Mesendoderm (in vitro differentiated cells): ENCODE results near the gene CSRP3.
A peak's percentile ranks its signal among the peaks of the same experiment; 100 is the strongest.

ENCODE experiments used
- DNase-seq: peaks from one replicate; pipeline ENCODE4 v3.0.0; 2013
- H2AK5ac ChIP-seq: 2 replicates; pipeline ENCODE4 v1.6.1; 2013; ENCODE audit warnings: low read length, inconsistent platforms
- H2BK120ac ChIP-seq: 2 replicates; pipeline ENCODE4 v1.6.1; 2013; ENCODE audit warnings: low read depth, mild to moderate bottlenecking, low read length, moderate library complexity, mixed read lengths
- H2BK15ac ChIP-seq: replicated peaks from 2 replicates; pipeline ENCODE4 v1.6.1; 2013; ENCODE audit warnings: low read depth, mild to moderate bottlenecking, moderate library complexity
- H2BK5ac ChIP-seq: 2 replicates; pipeline ENCODE4 v1.6.1; 2013; ENCODE audit warnings: low read length, inconsistent platforms
- H3K18ac ChIP-seq: 2 replicates; pipeline ENCODE4 v1.6.1; 2013; ENCODE audit warnings: mild to moderate bottlenecking, low read length, mixed read lengths
- H3K23ac ChIP-seq: one replicate; pipeline ENCODE4 v1.6.1; 2013; ENCODE audit warnings: low read length
- H3K27ac ChIP-seq: 2 replicates; pipeline ENCODE4 v1.5.1; 2013; ENCODE audit warnings: low read depth, mild to moderate bottlenecking, inconsistent platforms, low read length, moderate library complexity
- H3K27me3 ChIP-seq: 2 replicates; pipeline ENCODE4 v1.6.1; 2013; ENCODE audit warnings: low read length, control low read depth, mild to moderate bottlenecking, inconsistent platforms; ENCODE audit not compliant: insufficient read depth, poor library complexity
- H3K36me3 ChIP-seq: 2 replicates; pipeline ENCODE4 v1.6.1; 2013; ENCODE audit warnings: low read length, inconsistent platforms; ENCODE audit not compliant: control insufficient read depth, insufficient read depth
- H3K4ac ChIP-seq: one replicate; pipeline ENCODE4 v1.6.1; 2013; ENCODE audit warnings: low read depth, mild to moderate bottlenecking, low read length, moderate library complexity
- H3K4me1 ChIP-seq: 2 replicates; pipeline ENCODE4 v1.6.1; 2013; ENCODE audit warnings: low read depth, low read length, inconsistent platforms; ENCODE audit not compliant: control insufficient read depth
- H3K4me2 ChIP-seq: 2 replicates; pipeline ENCODE4 v1.6.1; 2013; ENCODE audit warnings: low read length
- H3K4me3 ChIP-seq: 2 replicates; pipeline ENCODE4 v1.5.1; 2013; ENCODE audit warnings: mild to moderate bottlenecking, low read length
- H3K56ac ChIP-seq: one replicate; pipeline ENCODE4 v1.6.1; 2013; ENCODE audit warnings: low read length
- H3K79me1 ChIP-seq: 2 replicates; pipeline ENCODE4 v1.6.1; 2013; ENCODE audit warnings: low read length, inconsistent platforms
- H3K79me2 ChIP-seq: 2 replicates; pipeline ENCODE4 v1.6.1; 2013; ENCODE audit warnings: mild to moderate bottlenecking, low read length; ENCODE audit not compliant: control insufficient read depth, insufficient read depth
- H3K9ac ChIP-seq: 2 replicates; pipeline ENCODE4 v1.6.1; 2013; ENCODE audit warnings: low read length, inconsistent platforms
- H4K5ac ChIP-seq: one replicate; pipeline ENCODE4 v1.6.1; 2013; ENCODE audit warnings: low read length
- H4K8ac ChIP-seq: one replicate; pipeline ENCODE4 v1.6.1; 2013; ENCODE audit warnings: low read depth, mild to moderate bottlenecking, control low read depth, low read length, moderate library complexity
- WGBS: extraction: QIAGEN DNeasy Blood & Tissue Kit; methylation state at CpG from one replicate; pipeline ENCODE4 v1.1.7; 2013; ENCODE audit warnings: low lambda C conversion rate, missing lambda C conversion rate; ENCODE audit not compliant: insufficient coverage; ENCODE audit errors: extremely low coverage; 5-methylcytosine and 5-hydroxymethylcytosine counted together

The CSRP3 gene

GRCh38 chr11:19176629-19177186, 25.1 kb downstream of the CSRP3 start:
- Histone ChIP-seq H4K5ac (no peak overlapping the region), H3K36me3 (no peaks in the 10 kb centered on the region), H3K79me1 (no peaks in the 10 kb centered on the region), H4K8ac (no peak overlapping the region), H2AK5ac (no peak overlapping the region), H3K23ac (no peak overlapping the region), H3K27me3 (no peaks in the 10 kb centered on the region), H3K27ac (no peak overlapping the region), H3K4me3 (no peak overlapping the region), H3K56ac (no peak overlapping the region), H3K4me1 (no peaks in the 10 kb centered on the region), H2BK15ac (no peak overlapping the region), H2BK120ac (no peak overlapping the region), H3K9ac (no peak overlapping the region), H3K18ac (no peak overlapping the region), H2BK5ac (no peak overlapping the region), H3K4ac (no peak overlapping the region), H3K4me2 (no peak overlapping the region), H3K79me2 (no peaks in the 10 kb centered on the region)
- WGBS = no CpG with 5 or more reads among the region's 2 CpGs
- peak; percentile 55 for DNase-seq

GRCh38 chr11:19173964-19174638, 27.7 kb downstream of the CSRP3 start:
- H3K9ac ChIP-seq = no peak overlapping the region
- H4K8ac ChIP-seq = no peak overlapping the region
- no peak overlapping the region for H3K23ac ChIP-seq
- no peak overlapping the region for H3K4me3 ChIP-seq
- H4K5ac ChIP-seq = no peak overlapping the region
- no peak overlapping the region for H3K4ac ChIP-seq
- no peak overlapping the region for H3K27ac ChIP-seq
- H3K4me1 ChIP-seq = no peaks in the 10 kb centered on the region
- H3K56ac ChIP-seq = no peak overlapping the region
- H3K4me2 ChIP-seq = no peak overlapping the region
- no peak overlapping the region for H2BK120ac ChIP-seq
- DNase-seq = no peak
- no peak overlapping the region for H2BK15ac ChIP-seq
- H3K18ac ChIP-seq = no peak overlapping the region
- H3K79me1 ChIP-seq = no peaks in the 10 kb centered on the region
- no peak overlapping the region for H2AK5ac ChIP-seq
- no peaks in the 10 kb centered on the region for H3K27me3 ChIP-seq
- no peaks in the 10 kb centered on the region for H3K79me2 ChIP-seq
- no peaks in the 10 kb centered on the region for H3K36me3 ChIP-seq
- no peak overlapping the region for H2BK5ac ChIP-seq
- no CpG with 5 or more reads among the region's 7 CpGs for WGBS

- no peak overlapping the region for H2BK15ac ChIP-seq
- H2BK120ac ChIP-seq = no peak overlapping the region
- no peak for DNase-seq
- no peak overlapping the region for H2AK5ac ChIP-seq
- no peak overlapping the region for H4K5ac ChIP-seq
- H3K4me2 ChIP-seq = no peak overlapping the region
- no peaks in the 10 kb centered on the region for H3K36me3 ChIP-seq
- no peak overlapping the region for H2BK5ac ChIP-seq
- no peak overlapping the region for H3K4me3 ChIP-seq
- H3K79me2 ChIP-seq = no peaks in the 10 kb centered on the region
- no peak overlapping the region for H3K23ac ChIP-seq
- no peaks in the 10 kb centered on the region for H3K27me3 ChIP-seq
- H3K79me1 ChIP-seq = no peaks in the 10 kb centered on the region
- no peak overlapping the region for H3K9ac ChIP-seq
- no peak overlapping the region for H3K4ac ChIP-seq
- H3K4me1 ChIP-seq = no peaks in the 10 kb centered on the region
- no peak overlapping the region for H4K8ac ChIP-seq
- no CpG with 5 or more reads among the region's 9 CpGs for WGBS
- H3K18ac ChIP-seq = no peak overlapping the region
- H3K56ac ChIP-seq = no peak overlapping the region
- H3K27ac ChIP-seq = no peak overlapping the region
Measured at GRCh38 chr11:19173004-19173689, 28.6 kb downstream of the CSRP3 start.

GRCh38 chr11:19168090-19168489, 33.7 kb downstream of the CSRP3 start:
- no peak overlapping the region for H3K18ac ChIP-seq
- no CpG with 5 or more reads among the region's 2 CpGs for WGBS
- no peak overlapping the region for H3K4ac ChIP-seq
- H3K79me1 ChIP-seq = no peaks in the 10 kb centered on the region
- no peak overlapping the region for H2BK15ac ChIP-seq
- H3K4me2 ChIP-seq = no peak overlapping the region
- H3K56ac ChIP-seq = no peak overlapping the region
- H3K4me1 ChIP-seq = no peaks in the 10 kb centered on the region
- DNase-seq = no peak
- H3K27me3 ChIP-seq = no peaks in the 10 kb centered on the region
- H3K27ac ChIP-seq = no peak overlapping the region
- H3K23ac ChIP-seq = no peak overlapping the region
- H3K36me3 ChIP-seq = no peaks in the 10 kb centered on the region
- no peak overlapping the region for H2AK5ac ChIP-seq
- H4K5ac ChIP-seq = no peak overlapping the region
- H2BK5ac ChIP-seq = no peak overlapping the region
- no peaks in the 10 kb centered on the region for H3K79me2 ChIP-seq
- no peak overlapping the region for H4K8ac ChIP-seq
- H3K9ac ChIP-seq = no peak overlapping the region
- H2BK120ac ChIP-seq = no peak overlapping the region
- H3K4me3 ChIP-seq = no peak overlapping the region

GRCh38 chr11:19164881-19165280, 36.9 kb downstream of the CSRP3 start:
- DNase-seq = no peak
- Histone ChIP-seq H4K8ac (no peak overlapping the region), H3K27me3 (no peaks in the 10 kb centered on the region), H3K4me1 (no peaks in the 10 kb centered on the region), H2BK15ac (no peak overlapping the region), H3K4me3 (no peak overlapping the region), H3K23ac (no peak overlapping the region), H3K56ac (no peak overlapping the region), H2BK5ac (no peak overlapping the region), H3K79me2 (no peaks in the 10 kb centered on the region), H3K27ac (no peak overlapping the region), H2BK120ac (no peak overlapping the region), H3K36me3 (no peaks in the 10 kb centered on the region), H3K9ac (no peak overlapping the region), H3K79me1 (no peaks in the 10 kb centered on the region), H3K4me2 (no peak overlapping the region), H3K18ac (no peak overlapping the region), H4K5ac (no peak overlapping the region), H3K4ac (no peak overlapping the region), H2AK5ac (no peak overlapping the region)
- no CpG with 5 or more reads among the region's 2 CpGs for WGBS
